Placental epithelial cell (primary cell): ENCODE data around the gene ZNF580. TPM values are rescaled to one million over a fixed set of nuclear protein-coding genes. Genes with fewer than 3 reads are reported as not detected.

Source experiments
- total RNA-seq: library from RNA; depleted of rRNA; stranded (reverse); fragments of >200 nt; gene quantifications from 2 replicates; pipeline ENCODE4 v1.2.3, GENCODE V29; 2012

The ZNF580 gene
- total RNA-seq: 8.1 and 10.2 TPM in 2 replicates

DNA sequence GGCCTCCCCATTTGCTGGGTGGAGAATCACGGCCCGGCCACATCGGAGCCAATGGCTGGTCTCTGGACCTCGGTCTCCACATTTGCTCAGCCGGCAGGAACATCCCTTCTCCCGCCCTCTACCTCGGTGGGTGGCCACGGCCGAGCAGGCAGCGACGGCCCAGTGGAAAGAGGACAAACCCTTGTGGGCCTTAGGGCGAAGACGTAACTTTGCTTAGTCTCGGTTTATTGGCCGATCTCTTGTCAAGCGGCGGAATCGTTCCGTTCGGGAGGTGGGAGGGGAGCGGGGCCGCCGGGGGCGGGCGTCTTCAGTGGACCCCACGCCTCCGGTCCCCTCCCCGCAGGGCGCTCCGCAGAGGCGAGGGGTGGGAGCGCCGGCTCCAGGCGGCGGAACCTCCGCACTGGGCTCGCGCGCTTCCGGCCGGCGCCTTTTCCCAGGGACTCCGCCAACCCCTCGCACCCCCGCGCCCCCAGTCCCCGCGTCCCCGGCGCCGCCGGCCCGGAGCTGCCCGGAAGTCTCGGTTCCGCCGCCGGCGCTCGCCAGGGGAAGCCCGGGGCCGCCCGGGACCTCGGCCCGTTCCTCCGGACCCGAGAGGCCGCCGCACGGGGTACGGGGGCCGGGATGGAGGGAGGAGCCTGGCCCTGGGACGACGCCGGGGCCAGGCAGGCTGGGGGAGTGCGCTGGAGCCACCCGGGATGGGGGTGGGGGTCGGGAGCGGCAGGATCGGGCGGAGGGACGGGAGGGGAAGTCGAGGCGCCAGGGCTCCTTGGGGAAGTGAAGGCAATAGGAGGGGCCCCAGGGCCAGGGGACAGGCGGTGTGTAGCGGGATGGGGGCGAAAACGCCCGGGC is at the start of gene ZNF580:
Gene ZNF580 (plus strand): TSS at position 426 of the 849 bp plus-strand sequence. CDS start 1,507 bp downstream, outside the sequence.

DNA sequence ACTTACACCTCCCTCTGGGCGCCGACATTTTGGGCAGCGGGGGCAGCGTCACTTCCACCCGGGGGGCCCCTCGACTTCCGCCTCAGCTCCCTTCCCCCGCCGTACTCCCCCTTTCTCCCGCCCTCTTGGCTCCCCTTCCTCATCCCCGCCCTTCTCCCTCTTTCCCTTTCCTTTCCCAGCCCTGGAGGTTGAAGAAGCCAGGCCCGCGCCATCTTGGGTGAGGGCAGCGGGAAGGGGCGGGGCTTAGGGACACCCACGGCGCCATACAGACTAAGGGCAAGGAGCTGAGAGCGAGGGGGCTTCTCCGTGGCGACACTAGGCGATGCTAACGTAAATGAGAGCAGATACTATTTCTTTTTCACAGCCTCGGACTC is 41.3 kb upstream of the ZNF580 start, which contains the start of gene FIZ1:
Gene FIZ1 (minus strand): TSS at position 50 of the 374 bp plus-strand sequence. CDS start 1,652 bp downstream, outside the sequence.

DNA sequence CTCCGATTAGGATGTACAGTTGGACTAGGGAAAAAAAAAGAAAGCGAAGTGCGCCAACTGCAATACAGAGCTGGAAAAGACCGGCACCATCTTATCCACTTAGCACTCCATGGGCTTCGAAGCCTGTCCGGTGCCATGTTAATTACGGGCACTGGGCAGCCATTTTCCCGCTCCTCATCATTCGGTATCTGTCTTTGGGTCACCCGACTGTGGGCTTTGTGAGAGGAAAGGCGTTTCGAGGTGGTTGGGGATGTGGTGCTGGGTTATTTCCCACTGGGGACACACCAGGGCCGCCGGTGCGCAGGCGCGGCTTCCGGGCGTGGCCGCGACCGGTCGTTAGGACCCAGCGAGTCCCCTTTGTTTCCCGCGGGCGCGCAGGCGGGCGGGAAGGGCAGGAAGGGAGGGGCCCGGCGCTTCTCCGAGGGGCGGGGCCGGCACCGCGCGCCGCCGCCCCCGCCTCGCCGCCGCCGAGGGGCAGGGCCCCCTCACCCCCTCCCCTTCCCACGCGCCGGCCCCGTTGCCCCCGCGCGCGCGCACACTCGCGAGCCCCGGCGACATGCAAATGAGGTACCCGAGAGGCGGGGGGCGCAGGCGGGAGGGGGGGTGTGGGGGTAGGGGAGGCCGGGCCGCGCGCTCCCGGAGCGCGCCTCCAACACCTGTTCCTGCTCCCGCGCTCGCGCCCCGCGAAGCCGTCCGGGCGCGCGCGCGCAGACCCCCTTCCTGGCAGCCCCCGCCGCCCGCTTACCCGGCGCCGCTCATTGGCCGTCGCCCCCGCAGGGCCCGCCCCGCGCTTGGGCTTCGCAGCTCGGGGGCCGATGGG is 40.8 kb upstream of the ZNF580 start, which contains the start of gene ZNF524:
Gene ZNF524 (plus strand): TSS at position 447 of the 820 bp plus-strand sequence. CDS start 1,825 bp downstream, outside the sequence.

GRCh38 chr19:55605637-55606470 is 34.9 kb upstream of the ZNF580 start, which contains the start of gene ZNF865:
ZNF865 (plus strand) TSS chr19:55605647; CDS start chr19:55613619, 7,972 bp downstream.

DNA sequence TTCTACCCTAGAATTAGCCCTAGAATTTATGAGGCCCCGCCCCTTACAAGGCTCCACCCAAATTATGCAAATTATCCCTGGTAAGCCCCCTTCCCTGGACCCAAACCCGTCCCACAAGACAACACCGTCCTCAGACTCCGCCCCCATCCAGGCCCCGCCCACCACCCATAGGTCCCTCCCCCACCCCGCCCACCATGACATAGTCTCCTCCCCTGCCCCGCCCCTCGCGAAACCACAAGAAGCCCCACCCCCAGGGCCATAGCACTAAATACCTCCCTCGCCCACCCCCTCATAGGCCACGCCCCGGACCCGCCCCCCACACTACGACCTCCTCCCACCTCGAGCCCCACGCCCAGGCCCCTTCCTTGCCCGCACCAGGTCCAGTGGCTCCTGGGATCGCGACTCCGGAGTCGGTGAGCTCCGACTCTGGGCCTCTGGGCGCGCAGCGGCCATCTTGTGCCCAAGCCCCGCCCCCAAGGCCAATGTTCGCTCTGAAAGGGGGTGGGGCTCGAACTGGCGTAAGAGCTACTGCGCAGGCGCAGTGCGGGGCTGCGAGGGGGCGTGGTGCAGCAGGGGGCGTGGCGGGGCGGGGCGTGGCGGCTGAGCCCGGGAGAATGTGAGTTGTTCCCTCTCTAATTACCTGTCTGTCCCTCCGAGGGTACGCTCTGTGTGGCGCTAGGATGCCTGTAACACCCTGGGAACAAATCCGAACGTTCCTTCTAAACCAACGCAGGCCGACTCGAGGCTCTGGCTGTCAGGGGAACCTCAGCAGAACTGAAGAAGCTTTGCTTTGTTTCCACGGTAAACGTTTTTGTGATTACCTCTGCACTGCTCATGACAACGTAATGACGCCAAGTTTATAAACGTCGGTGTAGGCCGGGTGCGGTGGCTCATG is 16.4 kb upstream of the ZNF580 start, which contains the start of gene ZNF784:
Gene ZNF784 (minus strand): TSS at position 458 of the 895 bp plus-strand sequence. CDS start 5 bp downstream, at position 453.

DNA sequence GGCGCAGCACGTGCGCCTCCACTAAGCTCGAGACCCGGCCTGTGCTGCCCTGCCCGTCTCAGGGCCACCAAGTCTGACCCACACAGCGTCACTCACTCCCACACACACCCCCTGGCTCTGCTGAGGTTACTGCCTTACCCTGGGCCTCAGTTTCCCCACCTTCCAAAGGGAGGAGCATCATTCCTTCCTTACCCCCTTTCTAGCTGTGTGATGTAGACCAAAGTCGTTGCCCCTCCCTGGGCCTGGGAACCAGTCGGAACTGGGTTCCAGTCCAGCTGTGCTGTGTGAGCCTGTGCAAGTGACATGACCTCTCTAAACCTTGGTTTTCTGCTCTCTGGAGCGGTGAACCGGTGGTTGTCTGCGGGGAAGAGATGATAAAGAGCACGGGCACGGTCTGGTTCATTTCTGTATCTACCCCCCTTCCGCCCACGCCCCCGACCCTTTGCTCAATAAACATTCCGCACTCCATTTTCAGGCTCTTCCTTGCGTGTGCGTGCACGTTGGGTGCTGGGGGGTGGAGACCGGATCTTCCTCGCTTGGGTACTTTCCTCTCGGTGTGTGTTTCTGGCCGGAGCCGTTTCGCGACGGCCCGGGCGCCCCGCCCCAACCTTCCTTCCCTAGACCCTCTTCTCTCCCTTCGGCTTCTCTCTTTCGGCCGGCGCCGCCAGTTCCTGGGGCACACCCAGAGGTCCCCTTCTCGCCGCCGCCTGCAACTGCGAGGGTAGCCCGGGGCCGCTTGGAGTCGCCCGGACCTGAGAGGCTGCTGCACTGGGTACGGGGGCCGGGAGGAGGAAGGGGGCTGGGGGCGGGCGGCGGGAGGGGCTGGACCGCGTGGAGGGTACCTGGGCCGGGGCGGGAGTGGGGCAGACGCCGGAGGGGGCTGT is 2.4 kb downstream of the ZNF580 start, which contains the start of gene ZNF581:
Gene ZNF581 (plus strand): TSS at position 647 of the 884 bp plus-strand sequence. CDS start 923 bp downstream, outside the sequence.

DNA sequence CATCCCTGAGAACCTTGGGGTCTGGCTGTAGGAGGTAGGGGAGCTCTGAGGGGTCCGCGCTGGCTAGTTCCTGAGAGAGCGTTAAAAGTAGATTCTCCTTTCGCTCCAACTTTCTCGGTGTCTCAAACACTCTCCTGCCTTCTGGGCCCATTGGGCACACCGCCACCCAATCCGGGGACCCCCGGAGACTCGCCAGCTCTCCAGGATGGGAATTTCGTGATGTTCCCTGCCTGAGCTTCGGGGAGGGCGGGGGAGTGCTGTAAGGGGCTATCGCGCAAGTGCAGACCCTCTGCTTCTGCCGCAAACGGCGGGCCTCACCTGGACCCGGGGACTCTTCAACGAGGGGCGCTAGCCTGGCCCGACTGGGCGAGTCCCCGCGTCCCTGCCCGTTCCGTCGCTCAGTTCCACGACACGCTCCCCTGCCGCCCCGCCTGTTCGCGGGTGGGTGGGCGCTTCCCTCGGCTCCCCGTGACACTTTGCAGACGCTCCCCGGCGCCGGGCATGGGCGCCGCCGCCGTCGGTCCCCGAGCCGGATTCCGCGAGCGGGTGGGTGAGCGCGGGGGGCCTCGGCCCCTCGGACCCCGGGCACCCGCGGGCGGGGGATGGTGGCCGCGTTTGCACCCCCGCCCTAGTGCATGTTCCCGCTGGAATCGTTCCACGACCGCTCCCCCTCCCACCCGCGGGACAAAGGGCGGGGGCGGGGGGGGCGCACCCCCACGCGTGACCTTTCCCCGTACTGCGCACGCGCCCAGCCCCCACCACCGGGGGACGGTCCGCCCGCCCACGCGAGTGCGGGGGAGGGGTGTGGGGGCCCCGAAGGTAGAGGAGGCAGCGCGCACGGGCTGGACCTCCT is 7.2 kb downstream of the ZNF580 start, which contains the start of gene CCDC106:
Gene CCDC106 (plus strand): TSS at position 481 of the 853 bp plus-strand sequence. CDS start 835 bp downstream, outside the sequence.

DNA sequence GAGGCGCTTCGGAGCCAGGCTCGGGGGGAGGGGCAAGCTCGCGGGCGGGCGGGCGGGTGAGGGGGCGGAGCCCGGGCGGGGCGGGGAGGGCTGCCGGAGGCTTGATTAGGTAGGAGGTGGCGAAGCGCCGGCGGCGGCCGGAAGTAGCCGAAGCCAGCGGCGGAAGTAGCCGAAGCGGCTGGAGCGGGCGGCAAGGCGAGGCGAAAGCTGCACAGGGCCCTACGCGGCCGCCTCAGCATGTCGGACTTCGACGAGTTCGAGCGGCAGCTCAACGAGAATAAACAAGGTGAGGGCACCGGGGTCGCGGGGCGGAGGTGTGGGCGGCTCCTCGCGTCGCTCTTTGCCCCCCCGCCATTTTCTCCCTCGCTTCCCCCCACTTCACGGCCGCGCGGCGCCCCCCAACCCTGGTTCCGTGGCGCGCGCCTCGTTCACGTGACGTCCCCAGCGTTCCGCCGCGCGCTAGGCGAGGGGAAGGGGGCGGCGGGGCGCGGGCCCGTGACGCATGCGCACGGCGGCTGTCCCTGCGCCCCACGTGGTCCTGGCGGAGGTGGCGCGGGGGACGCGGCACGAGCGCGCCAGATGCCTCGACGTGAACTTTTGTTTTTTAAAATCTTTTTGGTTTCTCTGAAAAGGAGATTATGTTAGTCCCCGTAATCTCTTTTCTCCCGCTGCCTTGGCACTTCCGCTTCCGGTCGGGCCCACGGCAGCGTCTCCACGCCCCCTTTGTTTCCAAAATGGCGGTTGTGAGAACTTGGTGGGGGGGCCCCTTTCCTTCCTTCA is 14.3 kb downstream of the ZNF580 start, which contains the start of gene U2AF2:
Gene U2AF2 (plus strand): TSS at position 168 of the 780 bp plus-strand sequence. CDS start 70 bp downstream, at position 238.

DNA sequence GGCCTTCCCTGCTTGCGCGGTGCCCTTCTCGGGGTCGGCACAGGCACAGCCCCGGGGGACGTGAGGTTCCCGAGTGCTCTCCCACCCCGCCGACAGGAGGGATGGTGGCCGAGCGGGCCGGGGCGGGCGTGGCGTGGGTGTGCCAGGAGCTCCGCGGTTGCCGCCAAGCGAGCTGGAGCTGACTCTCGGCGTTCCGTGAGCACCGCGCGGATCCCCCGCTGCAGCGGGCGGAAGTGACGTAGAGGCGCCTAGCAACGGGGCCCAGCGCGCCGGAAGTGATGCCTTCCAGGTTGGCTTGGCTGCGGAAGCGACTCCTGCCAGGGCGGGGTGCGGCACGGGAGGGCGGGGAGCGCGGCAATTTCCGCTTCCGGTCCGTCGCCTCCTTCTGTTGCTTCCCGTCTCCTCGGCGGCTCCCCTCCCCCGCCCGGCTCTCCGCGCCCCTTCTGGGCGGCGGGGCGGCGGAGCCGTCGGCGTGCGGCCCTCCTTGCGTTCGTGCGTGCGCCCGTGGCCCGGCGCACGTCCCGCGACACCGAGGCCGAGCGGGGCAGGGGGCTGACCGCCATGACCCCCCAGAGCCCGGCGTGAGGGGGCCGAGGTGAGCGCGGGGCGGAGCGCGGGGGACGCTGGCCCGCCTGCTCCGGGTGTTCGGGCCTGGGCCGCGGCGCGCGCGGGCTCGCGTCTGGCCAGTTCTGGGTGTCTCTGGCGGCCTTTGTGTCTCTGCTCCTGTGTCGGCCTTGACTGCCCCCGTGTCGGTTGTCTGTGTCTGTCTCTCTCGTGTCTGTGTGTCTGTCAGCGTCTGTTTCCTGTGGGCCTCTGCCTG is 34.2 kb downstream of the ZNF580 start, which contains the start of gene EPN1:
Gene EPN1 (plus strand): TSS at position 386 of the 820 bp plus-strand sequence. CDS start 3,402 bp downstream, outside the sequence.

Other genes starting within 250 kb of the ZNF580 start
- gene UBE2S, start 233.2 kb upstream of the ZNF580 start, total RNA-seq: 30.2 and 81.9 TPM in 2 replicates
- not detected in 2 replicates for gene SHISA7, start 197.7 kb upstream of the ZNF580 start, total RNA-seq
- gene ISOC2, start 179.4 kb upstream of the ZNF580 start, total RNA-seq: 63.6 and 80.4 TPM in 2 replicates
- gene C19orf85, start 176.3 kb upstream of the ZNF580 start, total RNA-seq: not detected in 2 replicates
- 2.0 and 2.8 TPM in 2 replicates for gene ZNF628, start 164.4 kb upstream of the ZNF580 start, total RNA-seq
- gene NAT14, start 155.8 kb upstream of the ZNF580 start, total RNA-seq: 7.7 and 10.6 TPM in 2 replicates
- 0.22 and 1.2 TPM in 2 replicates for gene SSC5D, start 152.6 kb upstream of the ZNF580 start, total RNA-seq
- not detected in 2 replicates for gene SBK2, start 103.9 kb upstream of the ZNF580 start, total RNA-seq
- gene SBK3, start 95.5 kb upstream of the ZNF580 start, total RNA-seq: not detected in 2 replicates
- gene ZNF579, start 60.2 kb upstream of the ZNF580 start, total RNA-seq: 7.1 and 7.6 TPM in 2 replicates
- 5.1 and 8.9 TPM in 2 replicates for gene FIZ1, start 41.5 kb upstream of the ZNF580 start, total RNA-seq
- gene ZNF524, start 40.7 kb upstream of the ZNF580 start, total RNA-seq: 7.5 and 14.1 TPM in 2 replicates
- 1.8 and 2.0 TPM in 2 replicates for gene ZNF865, start 35.4 kb upstream of the ZNF580 start, total RNA-seq
- gene ZNF784, start 16.4 kb upstream of the ZNF580 start, total RNA-seq: 7.5 and 11.0 TPM in 2 replicates
- gene ZNF581, start 2.6 kb downstream of the ZNF580 start, total RNA-seq: 33.3 and 57.3 TPM in 2 replicates
- gene CCDC106, start 7.2 kb downstream of the ZNF580 start, total RNA-seq: 2.8 and 7.5 TPM in 2 replicates
- gene U2AF2, start 14.0 kb downstream of the ZNF580 start, total RNA-seq: 70.3 and 84.4 TPM in 2 replicates
- 14.5 and 98.1 TPM in 2 replicates for gene EPN1, start 34.2 kb downstream of the ZNF580 start, total RNA-seq
- gene NLRP9, start 97.4 kb downstream of the ZNF580 start, total RNA-seq: not detected in 2 replicates
- not detected in 2 replicates for gene RFPL4A, start 118.1 kb downstream of the ZNF580 start, total RNA-seq
- gene RFPL4AL1, start 128.1 kb downstream of the ZNF580 start, total RNA-seq: not detected in 2 replicates
- not detected in 2 replicates for gene NLRP11, start 191.0 kb downstream of the ZNF580 start, total RNA-seq
- gene NLRP4, start 195.5 kb downstream of the ZNF580 start, total RNA-seq: not detected in 2 replicates